Adipose tissue (tissue), 3 donors: Measurements from ENCODE around the gene RAB6B. TPM values are rescaled to one million over a fixed set of nuclear protein-coding genes. Genes with fewer than 3 reads are reported as not detected.

Source experiments
- H3K27ac ChIP-seq: one replicate; pipeline ENCODE4 v1.5.1; 2013; ENCODE audit warnings: low read depth, low read length
- WGBS, 3 donors: extraction: QIAGEN DNeasy Blood & Tissue Kit; methylation state at CpG; one replicate each; pipeline ENCODE4 v1.1.7; 2013; 5-methylcytosine and 5-hydroxymethylcytosine counted together
- polyA plus RNA-seq, 3 donors: library from polyadenylated mRNA; stranded (reverse); fragments of 200-250 nt; gene quantifications; one replicate each; pipeline ENCODE4 v1.2.3, GENCODE V29; 2013
- donor health status: healthy with polysubstance abuse.
- donor health status: Bipolar disorder and iron deficiency.
- donor health status: healthy.

The RAB6B gene
- polyA plus RNA-seq, 3 donors = 3.2 to 8.1 (median 3.5) TPM

DNA sequence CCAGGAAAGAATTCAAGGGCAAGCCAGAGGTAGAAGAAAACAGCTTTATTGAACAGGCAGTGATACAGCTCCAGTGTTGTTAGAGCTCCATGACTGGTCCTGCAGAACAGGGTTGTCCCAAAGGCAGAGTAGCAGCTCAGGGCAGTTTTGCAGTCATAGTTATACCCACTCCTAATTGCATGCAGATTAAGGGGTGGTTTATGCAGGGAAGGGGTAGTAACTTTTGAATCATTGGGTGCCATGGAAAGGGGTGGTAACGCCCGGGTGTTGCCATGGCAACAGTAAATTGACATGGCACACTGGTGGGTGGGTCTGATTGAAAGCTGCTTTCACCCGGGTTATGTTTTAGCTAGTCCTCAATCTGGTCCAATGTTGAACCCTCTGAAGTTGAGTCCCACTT, 9.7 kb upstream of the RAB6B start:
- 78 to 81% (median 80%) methylated on average over 3 of the region's 3 CpGs for WGBS, 3 donors

GRCh38 chr3:133901847-133902246, 6.2 kb upstream of the RAB6B start:
- 84 to 91% (median 85%) methylated on average over 5 of the region's 5 CpGs for WGBS, 3 donors
- no peak overlapping the region for H3K27ac ChIP-seq

More for the DNA sequence above, 9.7 kb upstream of the RAB6B start:
- no peak overlapping the region for H3K27ac ChIP-seq

DNA sequence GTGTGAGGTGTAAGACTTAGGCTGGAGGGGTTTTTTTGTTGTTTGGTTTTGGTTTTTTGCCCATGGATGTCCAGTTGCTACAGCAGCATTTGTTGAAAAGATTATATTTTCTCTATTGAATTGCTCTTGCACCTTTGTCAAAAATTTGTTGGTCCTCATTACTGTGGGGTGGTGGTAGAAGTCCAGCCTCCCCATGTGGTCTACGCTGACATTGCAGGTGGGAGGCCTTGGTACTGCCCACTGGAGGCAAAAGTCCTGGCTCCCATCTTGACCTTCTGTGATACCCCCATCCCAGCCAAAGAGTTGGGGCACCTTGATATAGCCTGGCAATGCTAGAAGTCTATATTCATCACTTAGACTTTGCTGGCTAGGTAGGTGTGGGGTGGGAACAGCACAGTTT, 5.4 kb upstream of the RAB6B start:
- WGBS, 3 donors = 87 to 96% (median 88%) methylated on average over 1 of the region's 1 CpG
- H3K27ac ChIP-seq = no peak overlapping the region

DNA sequence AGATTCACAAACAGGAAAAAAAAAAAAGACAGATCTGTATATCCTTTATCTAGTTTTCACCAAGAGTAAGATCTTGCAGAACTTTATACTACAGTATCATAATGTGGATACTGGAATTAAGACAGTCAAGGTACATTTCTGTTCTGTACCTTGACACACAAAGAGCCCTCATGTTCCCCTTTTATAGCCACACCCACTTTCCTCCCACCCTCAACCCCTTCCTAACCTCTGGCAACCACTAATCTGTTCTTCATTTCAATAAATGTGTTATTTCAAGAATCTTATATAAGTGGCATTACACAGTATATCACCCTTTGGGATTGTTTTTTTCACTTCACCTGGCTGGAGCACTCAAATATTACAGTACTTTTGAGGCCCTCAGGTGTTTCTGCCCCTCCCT, 3.6 kb upstream of the RAB6B start:
- no peak overlapping the region for H3K27ac ChIP-seq

GRCh38 chr3:133897547-133897946, 1.9 kb upstream of the RAB6B start:
- 58 to 95% (median 67%) methylated on average over 7 of the region's 7 CpGs for WGBS, 3 donors
- H3K27ac ChIP-seq = no peak overlapping the region

DNA sequence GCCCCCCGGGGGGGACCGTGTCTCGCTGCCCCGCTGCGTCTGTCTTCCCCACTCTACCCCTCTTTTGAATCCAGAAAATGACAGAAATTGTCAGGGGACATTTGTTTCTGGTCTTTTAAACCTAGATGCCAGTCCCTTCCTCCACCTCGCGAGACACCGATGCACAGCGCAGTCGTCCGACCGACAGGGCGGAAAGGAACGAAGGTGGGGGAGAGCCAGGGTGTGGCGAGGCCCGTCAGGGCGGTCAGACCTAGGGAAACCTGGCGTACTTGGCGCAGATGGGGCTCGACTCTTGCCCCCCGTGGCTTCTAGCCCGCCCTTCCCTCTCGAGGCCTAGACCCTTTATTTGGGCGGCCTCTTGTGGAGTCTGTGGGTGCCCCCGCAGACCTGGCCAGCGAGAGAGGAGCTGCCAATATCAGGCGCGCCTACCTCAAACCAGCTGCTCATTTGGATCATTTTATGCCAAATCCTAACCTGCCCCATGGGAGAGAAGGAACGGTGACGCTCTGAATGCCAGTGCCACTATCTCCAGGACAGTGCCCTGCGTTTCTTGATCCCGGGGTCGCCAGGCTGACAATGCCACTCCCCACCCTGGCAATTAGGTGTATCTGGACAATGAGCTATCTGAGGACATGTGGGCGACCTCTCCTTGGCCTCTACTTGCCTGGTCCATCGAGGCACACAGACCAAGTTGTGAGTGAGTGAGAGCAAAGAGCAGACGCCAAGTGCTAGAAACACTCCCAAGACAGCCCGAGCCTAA, 500 bp upstream of the RAB6B start:
- H3K27ac ChIP-seq = no peak overlapping the region
- 16 to 18% (median 18%) methylated on average over 37 of the region's 37 CpGs for WGBS, 3 donors

DNA sequence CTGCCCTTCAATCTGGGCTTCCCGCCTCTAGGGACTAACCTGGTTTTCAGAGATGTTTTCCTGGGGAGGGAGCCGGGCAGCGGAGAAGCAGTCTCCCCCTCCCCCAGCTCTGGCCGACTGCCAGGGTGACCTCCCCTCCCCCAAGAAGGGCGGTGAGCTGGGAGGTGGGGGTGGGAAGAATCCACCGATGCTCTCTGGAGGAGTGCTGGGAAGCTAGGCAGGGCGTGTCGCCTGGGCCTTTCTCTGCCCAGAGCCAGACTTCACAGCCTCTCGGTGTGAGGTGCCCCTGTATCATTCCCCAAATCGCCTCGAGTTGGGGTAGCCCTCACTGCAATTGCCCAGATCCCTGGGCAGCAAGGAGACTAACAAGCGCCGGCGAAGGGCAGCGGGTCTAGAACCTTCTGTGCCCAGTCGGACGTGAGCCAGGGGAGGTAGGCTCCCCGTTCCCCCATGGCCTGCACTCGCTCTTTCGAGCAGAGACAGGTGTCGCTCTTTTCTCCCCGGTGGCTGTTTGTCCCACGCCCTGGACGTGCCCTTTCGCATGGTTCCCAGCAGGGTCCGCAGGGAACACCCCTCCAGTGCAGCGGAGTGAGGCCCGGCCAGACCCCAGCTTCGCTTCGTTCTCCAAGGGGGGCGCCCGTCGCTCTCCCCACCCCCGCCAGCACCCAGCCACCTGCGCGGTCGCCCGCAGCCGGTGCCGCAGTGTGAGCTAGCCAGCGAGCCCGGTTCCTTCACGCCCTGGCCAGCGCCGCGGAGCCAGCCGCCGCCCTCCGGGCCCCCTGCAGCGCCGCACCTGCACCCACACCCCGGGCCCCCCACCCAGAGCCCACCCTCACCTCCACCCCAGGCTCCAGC, 1.1 kb downstream of the RAB6B start:
- WGBS, 3 donors = 14 to 22% (median 21%) methylated on average over 46 to 52 of the region's 52 CpGs
- no peak overlapping the region for H3K27ac ChIP-seq

DNA sequence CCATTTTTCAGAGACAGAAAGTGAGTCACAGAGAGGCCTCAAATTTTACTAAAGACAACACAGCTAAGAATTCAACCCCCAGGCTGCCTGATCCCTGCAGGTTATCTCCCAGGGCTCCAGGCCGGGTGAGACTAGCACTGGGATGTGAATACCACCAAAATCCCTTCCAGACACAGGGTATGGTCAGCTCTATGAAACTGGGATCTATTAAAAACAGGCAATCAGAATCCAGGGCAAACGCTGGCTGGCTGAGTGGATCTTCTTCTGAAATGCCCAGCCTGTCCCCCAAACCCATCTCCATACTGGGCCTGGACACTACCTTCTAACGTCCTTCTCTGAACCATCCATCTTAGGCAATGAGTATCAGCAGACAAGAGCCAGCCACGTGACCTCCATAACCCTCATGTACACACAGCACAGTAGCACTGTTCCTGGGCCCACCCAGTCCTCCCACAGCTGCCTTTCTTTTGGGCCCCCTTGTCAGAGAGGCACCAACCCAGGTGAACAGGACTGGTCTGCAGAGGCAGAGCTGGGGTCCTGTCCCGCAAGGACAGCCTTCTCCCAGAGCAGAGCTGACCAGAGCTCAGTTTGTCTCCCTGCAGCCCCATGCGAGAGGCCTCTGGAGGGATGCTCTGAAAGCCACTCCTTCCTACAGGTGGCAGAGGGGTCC, 1.9 kb downstream of the RAB6B start:
- WGBS, 3 donors = 80 to 94% (median 93%) methylated on average over 6 of the region's 6 CpGs
- no peak overlapping the region for H3K27ac ChIP-seq

DNA sequence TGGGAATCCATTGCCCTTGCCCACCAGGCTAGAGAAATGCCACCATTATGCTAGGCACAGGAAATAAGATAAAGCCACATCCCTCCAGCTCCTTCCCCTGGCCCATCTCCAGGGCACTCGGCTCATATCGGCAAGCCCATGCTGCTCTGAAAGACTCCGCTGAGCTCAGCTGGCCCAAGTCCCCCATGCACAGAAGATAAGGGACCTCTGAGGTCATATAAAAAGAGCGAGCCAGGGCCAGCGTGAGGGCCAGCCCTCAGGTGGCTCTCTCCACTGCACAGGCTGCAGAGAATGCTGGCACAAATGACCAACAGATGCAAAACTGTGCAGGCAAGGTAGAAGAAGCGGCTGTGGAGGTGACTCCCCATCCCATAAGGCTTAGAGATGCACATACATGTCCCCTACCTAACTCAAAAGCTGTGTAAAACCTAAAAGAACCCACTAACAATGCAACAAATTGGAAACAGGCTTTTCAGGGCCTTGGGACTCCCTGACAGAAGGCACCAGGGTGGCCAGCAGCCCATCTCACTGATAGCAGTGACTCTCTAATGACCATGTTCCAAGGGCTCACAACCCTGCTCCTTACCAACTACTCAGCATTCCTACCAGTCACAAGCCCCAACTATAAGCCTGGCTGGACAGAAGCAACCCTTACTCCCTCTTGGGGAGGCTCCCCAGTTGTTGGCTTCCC, 3.0 kb downstream of the RAB6B start:
- no peak overlapping the region for H3K27ac ChIP-seq
- 44 to 52% (median 47%) methylated on average over 6 of the region's 6 CpGs for WGBS, 3 donors

DNA sequence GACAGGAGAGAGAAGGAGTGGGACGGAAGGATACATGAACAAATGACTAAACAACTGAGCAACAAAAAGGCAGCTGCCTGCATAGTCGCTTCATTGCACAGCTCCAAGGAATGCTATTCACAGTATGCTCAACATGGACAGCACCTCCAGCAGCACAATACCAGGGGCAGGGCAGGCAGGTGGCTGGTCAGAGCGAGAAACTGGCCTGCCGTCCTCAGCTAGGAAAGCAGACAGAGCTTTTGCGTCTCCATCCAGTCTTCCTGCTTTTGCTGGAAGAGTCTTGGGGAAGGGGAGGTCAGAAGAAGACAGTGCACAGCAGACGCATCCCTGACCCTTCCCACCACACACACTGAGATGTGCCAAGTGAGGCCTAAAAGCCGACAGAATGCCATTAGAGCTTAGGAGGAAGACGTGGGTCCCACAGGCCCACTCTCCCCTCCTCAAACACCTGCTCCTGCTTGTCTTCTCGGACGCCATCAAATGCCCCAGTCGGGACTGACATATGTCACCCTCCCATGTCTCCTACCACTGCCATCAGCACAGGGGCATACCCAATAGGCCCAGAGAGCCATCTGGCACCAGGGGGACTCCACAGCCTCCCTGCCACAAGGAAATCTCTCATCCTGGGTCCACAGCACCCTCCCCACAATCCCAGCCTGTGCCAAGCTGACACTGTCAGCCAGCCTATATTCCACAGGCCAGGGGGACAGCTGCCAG, 3.9 kb downstream of the RAB6B start:
- WGBS, 3 donors = 93 to 97% (median 96%) methylated on average over 11 of the region's 11 CpGs
- no peak overlapping the region for H3K27ac ChIP-seq

DNA sequence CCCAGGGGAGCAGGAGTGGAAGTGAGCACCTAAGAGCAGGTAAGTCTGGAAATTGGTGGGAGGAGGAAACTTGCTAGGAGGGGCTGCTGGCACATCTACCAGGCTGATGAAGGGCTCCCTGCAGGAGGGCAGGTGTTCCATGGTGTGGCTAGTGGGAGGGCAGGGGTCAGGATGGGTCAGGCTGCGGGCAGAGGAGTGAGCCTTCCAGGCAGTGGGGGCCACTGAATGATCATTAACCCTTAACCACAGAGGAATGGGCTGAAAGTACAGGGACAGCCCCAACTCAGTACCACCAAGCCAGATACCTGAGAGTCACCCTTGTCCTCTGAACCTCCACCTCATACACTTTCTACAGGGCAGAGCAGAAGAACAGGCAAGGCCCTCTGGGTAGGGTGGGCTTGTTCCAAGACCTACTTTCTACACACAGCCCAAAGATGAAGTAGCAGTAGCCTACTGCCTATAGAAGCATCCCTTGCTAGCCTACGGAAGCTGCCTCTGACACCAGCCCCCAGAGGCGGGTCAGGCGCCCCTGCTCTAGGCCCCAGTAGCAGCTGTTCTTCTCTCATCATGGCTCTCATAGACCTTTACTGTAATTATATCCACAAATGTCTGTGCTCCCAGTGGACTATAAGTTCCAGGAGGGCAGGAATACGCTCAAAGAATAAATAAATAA, 4.6 kb downstream of the RAB6B start:
- WGBS, 3 donors = 85 to 99% (median 97%) methylated on average over 5 of the region's 5 CpGs
- no peak overlapping the region for H3K27ac ChIP-seq

- WGBS, 3 donors = 84 to 96% (median 92%) methylated on average over 2 of the region's 2 CpGs
- H3K27ac ChIP-seq = no peak overlapping the region
Measured at GRCh38 chr3:133890037-133890436, 5.6 kb downstream of the RAB6B start.

- no peak overlapping the region for H3K27ac ChIP-seq
- 89 to 93% (median 93%) methylated on average over 9 of the region's 9 CpGs for WGBS, 3 donors
Measured at GRCh38 chr3:133888726-133889340, 6.8 kb downstream of the RAB6B start.

DNA sequence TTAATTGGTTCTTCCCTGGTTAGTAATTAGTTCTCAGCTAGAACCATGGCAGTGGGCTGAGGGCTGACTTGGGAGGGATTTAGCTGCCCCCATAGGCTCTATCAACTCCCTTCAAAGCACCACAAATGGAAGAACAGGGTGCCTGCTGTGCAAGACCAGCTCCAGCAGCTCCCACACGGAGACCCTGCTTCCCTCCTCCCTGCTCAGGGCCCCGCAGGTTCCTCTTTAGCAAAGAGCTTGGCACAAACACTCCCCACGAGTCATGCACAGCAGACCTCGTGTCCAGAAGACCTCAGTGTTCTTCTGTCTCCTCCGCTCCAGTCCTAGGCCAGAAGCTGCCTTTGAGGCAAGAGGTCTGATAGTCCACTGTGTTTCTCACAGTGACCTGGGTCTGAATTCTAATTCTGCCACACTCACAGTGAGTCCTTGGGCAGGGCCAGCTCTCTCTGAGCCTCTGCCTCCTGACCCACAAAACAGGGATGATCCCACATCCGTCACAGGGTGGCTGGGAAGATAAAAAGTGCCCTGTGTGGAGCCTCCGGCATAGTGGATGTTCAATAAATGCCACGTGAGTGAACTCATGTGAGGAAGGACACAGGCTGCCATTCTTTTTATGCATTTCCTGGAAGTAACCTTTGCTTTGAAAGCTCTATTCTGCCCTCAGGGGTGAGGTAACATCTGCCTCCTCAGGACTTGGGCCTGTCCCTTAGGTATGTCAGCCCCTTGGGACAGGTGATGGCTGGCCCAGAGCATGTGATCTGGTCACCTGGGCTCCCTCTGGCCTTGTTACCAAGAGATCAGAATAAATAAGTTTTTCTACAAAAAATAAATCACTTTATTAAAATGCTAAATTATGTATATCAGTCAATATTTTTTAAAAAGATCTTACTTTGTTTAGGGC, 7.6 kb downstream of the RAB6B start:
- WGBS, 3 donors = 49 to 75% (median 50%) methylated on average over 8 of the region's 8 CpGs

GRCh38 chr3:133887074-133887802, 8.4 kb downstream of the RAB6B start:
- 83% methylated on average over 4 of the region's 4 CpGs for WGBS, 3 donors
- H3K27ac ChIP-seq = no peak overlapping the region

More for the DNA sequence above, 7.6 kb downstream of the RAB6B start:
- H3K27ac ChIP-seq = no peak overlapping the region
